Cardiac muscle cell (in vitro differentiated cells and primary cell): ENCODE measurements around the gene SEC11A. TPM values are rescaled to one million over a fixed set of nuclear protein-coding genes. Genes with fewer than 3 reads are reported as not detected.

ENCODE experiments used
- DNase-seq, 2 donors: peaks; one replicate each; pipeline versions ENCODE4 v3.0.0 to v3.0.0-alpha.2; 2010 to 2017; ENCODE audit warnings: low read depth in 1 of 2, low spot score in 1 of 2
- H3K27ac ChIP-seq: fragments of 200-600 bp; sonication (generic); 2 replicates; pipeline ENCODE4 v1.5.1; 2016
- H3K27me3 ChIP-seq: fragments of 200-600 bp; sonication (generic); 2 replicates; pipeline ENCODE4 v1.6.0; 2016; ENCODE audit warnings: control low read depth
- H3K36me3 ChIP-seq: fragments of 200-600 bp; sonication (generic); 2 replicates; pipeline ENCODE4 v1.5.1; 2016; ENCODE audit warnings: control low read depth
- H3K4me1 ChIP-seq: fragments of 200-600 bp; sonication (generic); 2 replicates; pipeline ENCODE4 v1.8.1; 2017; ENCODE audit warnings: low read depth, mild to moderate bottlenecking, mixed run types
- H3K4me3 ChIP-seq: fragments of 200-600 bp; sonication (generic); 2 replicates; pipeline ENCODE4 v1.5.1; 2016; ENCODE audit warnings: mild to moderate bottlenecking
- H3K9me3 ChIP-seq: fragments of 200-600 bp; sonication (generic); 2 replicates; pipeline ENCODE4 v1.5.1; 2017; ENCODE audit warnings: low read depth, mild to moderate bottlenecking, control low read depth
- CTCF ChIP-seq: IDR thresholded peaks from 2 replicates; pipeline ENCODE4 v1.5.1; 2012; ENCODE audit warnings: low read depth, mild to moderate bottlenecking, low read length
- polyA plus RNA-seq: library from polyadenylated mRNA; unstranded; fragments of >200 nt; fragmentation: Nextera tagmentation; extraction: Ambion mirVana; gene quantifications from 2 replicates; pipeline ENCODE4 v1.2.1, GENCODE V29; 2016
- total RNA-seq: library from RNA; depleted of rRNA; stranded (reverse); fragments of >200 nt; gene quantifications from 2 replicates; pipeline ENCODE4 v1.2.3, GENCODE V29; 2016

The SEC11A gene
- total and polyA plus RNA-seq, 2 experiments from 2014 or later, result 117 to 137 TPM

DNA sequence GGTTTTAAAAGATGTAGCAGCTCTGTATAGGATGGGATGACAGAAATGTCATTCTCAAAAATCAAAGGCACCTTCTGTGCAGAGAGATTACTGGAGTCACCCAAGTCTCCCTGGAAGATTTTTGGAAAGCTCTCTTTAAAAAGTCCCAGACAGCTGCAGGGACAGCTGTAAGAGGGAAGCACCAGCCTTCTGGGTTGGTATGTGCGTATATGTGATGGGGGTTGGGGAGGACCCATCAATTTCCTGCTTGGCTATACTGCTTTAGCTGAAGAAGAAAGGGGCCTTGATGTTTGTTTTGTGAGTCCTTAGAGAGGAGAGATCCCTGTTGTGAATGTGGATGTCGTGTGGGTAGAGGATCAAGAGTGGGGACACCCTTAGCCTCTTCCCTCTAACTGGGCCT is 5.4 kb upstream of the SEC11A start:
- no peak for DNase-seq
- Histone ChIP-seq H3K4me1 (peaks cover 3% of the 10 kb centered on the region), H3K4me3 (no peak overlapping the region), H3K27ac (no peak overlapping the region), H3K9me3 (no peaks in the 10 kb centered on the region), H3K27me3 (no peaks in the 10 kb centered on the region), H3K36me3 (no peaks in the 10 kb centered on the region)
- no peak for TF ChIP-seq CTCF

- H3K27me3 ChIP-seq, result no peaks in the 10 kb centered on the region
- peak; percentile 42 to 52 for DNase-seq
- no peaks in the 10 kb centered on the region for H3K9me3 ChIP-seq
- TF ChIP-seq CTCF, result no peak
- H3K4me1 ChIP-seq, result peaks cover 11% of the 10 kb centered on the region
- H3K4me3 ChIP-seq, result peak overlapping the region; percentile 68
- peak overlapping the region; percentile 91 for H3K27ac ChIP-seq
- H3K36me3 ChIP-seq, result no peaks in the 10 kb centered on the region
These were observed 401 bp downstream of the SEC11A start for GRCh38 chr15:84715441-84716035.

GRCh38 chr15:84714821-84715220 is 1.1 kb downstream of the SEC11A start:
- no peaks in the 10 kb centered on the region for H3K27me3 ChIP-seq
- no peak for TF ChIP-seq CTCF
- H3K4me1 ChIP-seq, result peaks cover 11% of the 10 kb centered on the region
- no peak for DNase-seq
- H3K27ac ChIP-seq, result peak overlapping the region; percentile 91
- H3K36me3 ChIP-seq, result peaks cover 6% of the 10 kb centered on the region
- H3K9me3 ChIP-seq, result no peaks in the 10 kb centered on the region
- H3K4me3 ChIP-seq, result peak overlapping the region; percentile 68

DNA sequence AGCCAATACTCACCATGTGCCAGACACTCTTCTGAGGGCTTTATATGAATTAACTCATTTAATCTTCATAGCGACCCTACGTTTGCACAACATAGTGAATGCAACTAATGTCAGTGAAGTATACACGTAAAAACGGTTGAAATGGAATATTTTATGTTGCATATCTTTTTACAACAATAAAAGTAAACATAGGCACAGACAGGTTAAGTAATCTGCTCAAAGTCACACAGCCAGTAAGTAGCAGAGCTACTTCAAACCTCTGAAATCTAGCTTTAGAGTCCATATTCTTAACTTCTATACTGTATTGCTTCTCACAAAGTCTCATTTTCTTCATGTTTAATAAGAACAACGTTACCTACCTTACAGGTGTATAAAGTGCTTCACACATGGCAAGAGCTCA is 1.6 kb downstream of the SEC11A start:
- Histone ChIP-seq H3K36me3 (peaks cover 9% of the 10 kb centered on the region), H3K9me3 (no peaks in the 10 kb centered on the region), H3K4me1 (peaks cover 11% of the 10 kb centered on the region), H3K27me3 (no peaks in the 10 kb centered on the region), H3K27ac (peak overlapping the region; percentile 91), H3K4me3 (peak overlapping the region; percentile 68)
- no peak for TF ChIP-seq CTCF
- DNase-seq, result no peak

DNA sequence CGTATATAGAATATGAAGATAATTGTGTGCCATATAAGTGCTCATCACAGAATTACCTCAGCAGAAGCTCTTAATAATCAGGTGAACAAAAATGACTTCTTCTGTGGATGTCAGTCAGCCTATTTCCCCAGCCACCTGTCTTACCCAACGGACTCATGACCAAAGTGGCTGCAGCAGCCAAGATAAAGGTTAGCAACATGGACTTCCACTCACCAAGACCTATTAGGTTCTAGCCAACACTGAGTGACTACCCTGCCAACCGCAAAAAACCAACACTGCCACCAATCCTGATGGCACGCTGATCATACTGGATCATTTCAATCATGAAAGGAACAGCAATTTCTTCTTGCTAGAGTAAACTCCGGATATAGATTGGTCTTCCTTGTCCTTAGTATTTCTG is 12.1 kb downstream of the SEC11A start:
- Histone ChIP-seq H3K4me3 (no peak overlapping the region), H3K27me3 (no peaks in the 10 kb centered on the region), H3K36me3 (no peaks in the 10 kb centered on the region), H3K9me3 (no peaks in the 10 kb centered on the region), H3K4me1 (no peaks in the 10 kb centered on the region), H3K27ac (peak overlapping the region; percentile 9)
- DNase-seq, result no peak
- no peak for TF ChIP-seq CTCF
